Mesendoderm (in vitro differentiated cells): ENCODE results near the gene IMMP2L.

Experiments
- DNase-seq: peaks from one replicate; pipeline ENCODE4 v3.0.0; 2013
- H2AK5ac ChIP-seq: 2 replicates; pipeline ENCODE4 v1.6.1; 2013; ENCODE audit warnings: low read length, inconsistent platforms
- H2BK120ac ChIP-seq: 2 replicates; pipeline ENCODE4 v1.6.1; 2013; ENCODE audit warnings: low read depth, mild to moderate bottlenecking, low read length, moderate library complexity, mixed read lengths
- H2BK15ac ChIP-seq: replicated peaks from 2 replicates; pipeline ENCODE4 v1.6.1; 2013; ENCODE audit warnings: low read depth, mild to moderate bottlenecking, moderate library complexity
- H2BK5ac ChIP-seq: 2 replicates; pipeline ENCODE4 v1.6.1; 2013; ENCODE audit warnings: low read length, inconsistent platforms
- H3K18ac ChIP-seq: 2 replicates; pipeline ENCODE4 v1.6.1; 2013; ENCODE audit warnings: mild to moderate bottlenecking, low read length, mixed read lengths
- H3K23ac ChIP-seq: one replicate; pipeline ENCODE4 v1.6.1; 2013; ENCODE audit warnings: low read length
- H3K27ac ChIP-seq: 2 replicates; pipeline ENCODE4 v1.5.1; 2013; ENCODE audit warnings: low read depth, mild to moderate bottlenecking, inconsistent platforms, low read length, moderate library complexity
- H3K27me3 ChIP-seq: 2 replicates; pipeline ENCODE4 v1.6.1; 2013; ENCODE audit warnings: low read length, control low read depth, mild to moderate bottlenecking, inconsistent platforms; ENCODE audit not compliant: insufficient read depth, poor library complexity
- H3K36me3 ChIP-seq: 2 replicates; pipeline ENCODE4 v1.6.1; 2013; ENCODE audit warnings: low read length, inconsistent platforms; ENCODE audit not compliant: control insufficient read depth, insufficient read depth
- H3K4ac ChIP-seq: one replicate; pipeline ENCODE4 v1.6.1; 2013; ENCODE audit warnings: low read depth, mild to moderate bottlenecking, low read length, moderate library complexity
- H3K4me1 ChIP-seq: 2 replicates; pipeline ENCODE4 v1.6.1; 2013; ENCODE audit warnings: low read depth, low read length, inconsistent platforms; ENCODE audit not compliant: control insufficient read depth
- H3K4me2 ChIP-seq: 2 replicates; pipeline ENCODE4 v1.6.1; 2013; ENCODE audit warnings: low read length
- H3K4me3 ChIP-seq: 2 replicates; pipeline ENCODE4 v1.5.1; 2013; ENCODE audit warnings: mild to moderate bottlenecking, low read length
- H3K56ac ChIP-seq: one replicate; pipeline ENCODE4 v1.6.1; 2013; ENCODE audit warnings: low read length
- H3K79me1 ChIP-seq: 2 replicates; pipeline ENCODE4 v1.6.1; 2013; ENCODE audit warnings: low read length, inconsistent platforms
- H3K79me2 ChIP-seq: 2 replicates; pipeline ENCODE4 v1.6.1; 2013; ENCODE audit warnings: mild to moderate bottlenecking, low read length; ENCODE audit not compliant: control insufficient read depth, insufficient read depth
- H3K9ac ChIP-seq: 2 replicates; pipeline ENCODE4 v1.6.1; 2013; ENCODE audit warnings: low read length, inconsistent platforms
- H4K5ac ChIP-seq: one replicate; pipeline ENCODE4 v1.6.1; 2013; ENCODE audit warnings: low read length
- H4K8ac ChIP-seq: one replicate; pipeline ENCODE4 v1.6.1; 2013; ENCODE audit warnings: low read depth, mild to moderate bottlenecking, control low read depth, low read length, moderate library complexity
- whole genome bisulfite sequencing: extraction: QIAGEN DNeasy Blood & Tissue Kit; methylation state at CpG from one replicate; pipeline ENCODE4 v1.1.7; 2013; ENCODE audit warnings: low lambda C conversion rate, missing lambda C conversion rate; ENCODE audit not compliant: insufficient coverage; ENCODE audit errors: extremely low coverage; 5-methylcytosine and 5-hydroxymethylcytosine counted together

The IMMP2L gene

GRCh38 chr7:110867771-110868170 is 694.5 kb downstream of the IMMP2L start:
- no peak overlapping the region for H3K56ac ChIP-seq
- no peak overlapping the region for H3K4me2 ChIP-seq
- no peak overlapping the region for H2BK5ac ChIP-seq
- H3K79me2 ChIP-seq, result no peaks in the 10 kb centered on the region
- H2BK120ac ChIP-seq, result no peak overlapping the region
- no peak overlapping the region for H3K18ac ChIP-seq
- no peaks in the 10 kb centered on the region for H3K4me1 ChIP-seq
- H3K27ac ChIP-seq, result no peak overlapping the region
- H2AK5ac ChIP-seq, result no peak overlapping the region
- no peak for DNase-seq
- H3K27me3 ChIP-seq, result no peaks in the 10 kb centered on the region
- no peak overlapping the region for H3K23ac ChIP-seq
- H3K4me3 ChIP-seq, result no peak overlapping the region
- WGBS, result no CpG with 5 or more reads among the region's 4 CpGs
- no peak overlapping the region for H4K5ac ChIP-seq
- no peak overlapping the region for H3K9ac ChIP-seq
- H2BK15ac ChIP-seq, result no peak overlapping the region
- no peak overlapping the region for H3K4ac ChIP-seq
- no peak overlapping the region for H4K8ac ChIP-seq
- H3K79me1 ChIP-seq, result no peaks in the 10 kb centered on the region
- no peaks in the 10 kb centered on the region for H3K36me3 ChIP-seq

DNA sequence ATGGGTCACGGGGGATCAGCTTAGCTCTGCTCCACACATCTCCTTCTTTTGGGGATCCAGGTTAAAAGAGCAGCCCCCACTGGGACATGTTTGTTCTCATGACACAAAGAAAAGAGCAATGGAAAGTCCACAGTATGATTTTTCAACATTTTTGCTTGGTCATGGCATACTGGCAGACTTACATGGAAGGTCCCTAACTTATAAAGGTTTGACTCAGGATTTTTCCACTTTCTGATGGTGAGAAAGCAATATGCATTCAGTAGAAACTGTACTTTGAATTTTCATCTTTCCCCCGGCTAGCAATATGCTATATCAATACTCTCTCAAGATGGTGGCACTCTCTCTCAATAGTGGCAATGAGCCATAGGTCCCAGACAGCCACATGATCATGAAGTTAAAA is 699.0 kb downstream of the IMMP2L start:
- Histone ChIP-seq H2AK5ac (no peak overlapping the region), H3K79me2 (no peaks in the 10 kb centered on the region), H2BK120ac (no peak overlapping the region), H3K4me1 (no peaks in the 10 kb centered on the region), H3K4me2 (no peak overlapping the region), H3K4ac (no peak overlapping the region), H3K18ac (no peak overlapping the region), H3K36me3 (no peaks in the 10 kb centered on the region), H3K27me3 (no peaks in the 10 kb centered on the region), H4K5ac (no peak overlapping the region), H3K27ac (no peak overlapping the region), H3K56ac (no peak overlapping the region), H2BK15ac (no peak overlapping the region), H3K4me3 (no peak overlapping the region), H3K23ac (no peak overlapping the region), H2BK5ac (no peak overlapping the region), H3K79me1 (no peaks in the 10 kb centered on the region), H4K8ac (no peak overlapping the region), H3K9ac (no peak overlapping the region)
- no peak for DNase-seq
- no CpG with 5 or more reads among the region's 2 CpGs for WGBS

DNA sequence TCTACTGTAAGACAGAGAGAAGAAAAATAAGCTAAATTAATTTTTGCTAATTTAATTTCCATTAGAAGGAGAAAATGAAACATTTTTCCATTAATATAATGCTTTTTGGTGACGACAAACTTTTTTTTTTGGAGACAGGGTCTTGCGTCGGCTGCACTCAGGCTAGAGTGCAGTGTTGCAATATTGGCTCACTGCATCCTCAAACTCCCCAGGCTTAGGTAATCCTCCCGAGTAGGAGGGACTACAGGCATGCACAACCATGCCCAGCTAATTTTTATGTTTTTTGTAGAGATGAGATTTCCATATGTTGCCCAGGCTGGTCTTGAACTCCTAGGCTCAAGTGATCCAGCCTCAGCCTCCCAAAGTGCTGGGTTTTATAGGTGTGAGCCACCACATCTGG is 701.1 kb downstream of the IMMP2L start:
- no peak overlapping the region for H2BK15ac ChIP-seq

GRCh38 chr7:110857106-110857505 is 705.2 kb downstream of the IMMP2L start:
- H4K8ac ChIP-seq, result no peak overlapping the region
- DNase-seq, result no peak

More for the DNA sequence above, 701.1 kb downstream of the IMMP2L start:
- Histone ChIP-seq H2BK5ac (no peak overlapping the region), H3K4ac (no peak overlapping the region), H3K56ac (no peak overlapping the region), H3K23ac (no peak overlapping the region), H2AK5ac (no peak overlapping the region), H3K4me3 (no peak overlapping the region), H3K36me3 (no peaks in the 10 kb centered on the region), H3K79me1 (no peaks in the 10 kb centered on the region), H3K4me2 (no peak overlapping the region), H2BK120ac (no peak overlapping the region), H3K18ac (no peak overlapping the region), H3K4me1 (no peaks in the 10 kb centered on the region), H4K5ac (no peak overlapping the region), H3K27ac (no peak overlapping the region), H4K8ac (no peak overlapping the region), H3K79me2 (no peaks in the 10 kb centered on the region), H3K27me3 (no peaks in the 10 kb centered on the region), H3K9ac (no peak overlapping the region)
- no peak for DNase-seq
- no CpG with 5 or more reads among the region's 4 CpGs for WGBS

GRCh38 chr7:110856704-110857103 is 705.6 kb downstream of the IMMP2L start:
- Histone ChIP-seq H3K9ac (no peak overlapping the region), H3K4me2 (no peak overlapping the region), H3K79me1 (no peaks in the 10 kb centered on the region), H3K27ac (no peak overlapping the region), H3K79me2 (no peaks in the 10 kb centered on the region), H3K27me3 (no peaks in the 10 kb centered on the region), H4K8ac (no peak overlapping the region), H2AK5ac (no peak overlapping the region), H2BK5ac (no peak overlapping the region), H3K36me3 (no peaks in the 10 kb centered on the region), H3K4ac (no peak overlapping the region), H3K4me1 (no peaks in the 10 kb centered on the region), H4K5ac (no peak overlapping the region), H2BK120ac (no peak overlapping the region), H3K18ac (no peak overlapping the region), H2BK15ac (no peak overlapping the region), H3K4me3 (no peak overlapping the region), H3K56ac (no peak overlapping the region), H3K23ac (no peak overlapping the region)
- WGBS, result no CpG with 5 or more reads among the region's 3 CpGs
- peak; percentile 7 for DNase-seq

More at GRCh38 chr7:110857106-110857505, 705.2 kb downstream of the IMMP2L start:
- Histone ChIP-seq H3K4me1 (no peaks in the 10 kb centered on the region), H3K27ac (no peak overlapping the region), H3K18ac (no peak overlapping the region), H3K79me2 (no peaks in the 10 kb centered on the region), H2AK5ac (no peak overlapping the region), H3K36me3 (no peaks in the 10 kb centered on the region), H2BK5ac (no peak overlapping the region), H3K4me2 (no peak overlapping the region), H2BK120ac (no peak overlapping the region), H4K5ac (no peak overlapping the region), H3K79me1 (no peaks in the 10 kb centered on the region), H3K23ac (no peak overlapping the region), H2BK15ac (no peak overlapping the region), H3K4me3 (no peak overlapping the region), H3K4ac (no peak overlapping the region), H3K56ac (no peak overlapping the region), H3K9ac (no peak overlapping the region), H3K27me3 (no peaks in the 10 kb centered on the region)

GRCh38 chr7:110854651-110855050 is 707.6 kb downstream of the IMMP2L start:
- Histone ChIP-seq H3K4ac (no peak overlapping the region), H3K23ac (no peak overlapping the region), H3K79me2 (no peaks in the 10 kb centered on the region), H3K4me3 (no peak overlapping the region), H3K4me2 (no peak overlapping the region), H3K79me1 (no peaks in the 10 kb centered on the region), H2BK15ac (no peak overlapping the region), H3K9ac (no peak overlapping the region), H3K4me1 (no peaks in the 10 kb centered on the region), H3K27ac (no peak overlapping the region), H3K27me3 (no peaks in the 10 kb centered on the region), H2BK120ac (no peak overlapping the region), H3K56ac (no peak overlapping the region), H2AK5ac (no peak overlapping the region), H4K5ac (no peak overlapping the region), H4K8ac (no peak overlapping the region), H2BK5ac (no peak overlapping the region), H3K36me3 (no peaks in the 10 kb centered on the region), H3K18ac (no peak overlapping the region)
- WGBS, result no CpG with 5 or more reads among the region's 2 CpGs
- DNase-seq, result no peak
